Esophagus muscularis mucosa (tissue), 3 donors: ENCODE results near the gene ESYT2.

Source experiments
- CTCF ChIP-seq, 3 experiments: fragments of 200-600 bp in 2 of 3; fragments of 450-650 bp in 1 of 3; sonication (generic) in 2 of 3; IDR thresholded peaks; one replicate each; pipeline ENCODE4 v1.5.1; 2017 to 2019; ENCODE audit warnings: antibody characterized with exemption in 3 of 3, mild to moderate bottlenecking in 2 of 3, moderate library complexity in 1 of 3
- POLR2A ChIP-seq: fragments of 450-650 bp; IDR thresholded peaks from one replicate; pipeline ENCODE4 v1.6.1; 2017; ENCODE audit warnings: antibody characterized with exemption, moderate library complexity, mild to moderate bottlenecking, low read depth

DNA sequence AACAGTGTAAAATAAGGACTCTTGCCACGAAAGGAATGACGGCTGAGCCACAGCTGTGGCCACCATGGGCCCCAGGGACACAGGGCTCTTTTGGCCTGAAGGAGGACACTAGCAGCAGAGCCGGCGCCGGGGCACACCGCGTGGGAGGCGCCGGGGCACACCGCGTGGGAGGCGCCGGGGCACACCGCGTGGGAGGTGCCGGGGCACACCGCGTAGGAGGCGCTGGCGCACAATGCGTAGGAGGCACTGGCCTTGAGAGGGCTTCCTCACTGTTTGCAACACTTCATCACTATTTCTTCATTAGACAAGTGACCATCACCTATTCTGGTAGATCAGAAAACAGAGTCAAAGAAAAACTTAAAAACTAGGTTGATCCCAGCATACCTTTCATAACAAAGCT is 23.4 kb downstream of the ESYT2 start:
- TF ChIP-seq CTCF (IDR thresholded peaks at IDR 0.05), result no peak
- no peak for TF ChIP-seq POLR2A
